Right hindlimb (tissue), 1 donor: ENCODE data around the gene SPN.
"Not testable (repeated sequence)": the region's sequence is repeated elsewhere in the genome, so short reads cannot be mapped to it uniquely, and the experiment has no call there.

ENCODE experiments used
- DNase-seq: peaks from one replicate; pipeline ENCODE4 v3.0.0-alpha.2; 2018

The SPN gene

GRCh38 chr16:29707160-29707559 lies 44.1 kb downstream of the SPN start:
- not testable (repeated sequence) for DNase-seq

GRCh38 chr16:29708917-29709600 lies 46.0 kb downstream of the SPN start:
- DNase-seq = no peak

DNA sequence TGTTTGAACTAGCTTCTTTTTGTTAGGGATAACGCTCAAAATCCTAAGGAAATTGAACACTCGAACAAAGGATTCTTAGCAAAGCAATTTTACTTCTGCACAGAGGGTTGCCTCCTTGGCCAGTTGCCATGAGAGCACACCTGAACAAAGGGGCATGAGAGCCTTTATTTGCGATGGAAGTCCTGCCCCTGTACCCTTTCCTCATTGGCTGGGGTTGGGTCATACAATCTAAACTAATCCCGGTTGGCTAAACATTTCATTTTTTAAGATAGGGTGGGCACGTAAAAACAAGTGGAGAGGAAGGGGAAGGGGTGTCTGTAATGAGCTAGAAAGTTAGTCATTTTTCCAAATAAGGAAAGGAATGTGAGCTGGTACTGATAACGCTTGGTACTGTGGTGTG lies 46.6 kb downstream of the SPN start:
- not testable (repeated sequence) for DNase-seq

DNA sequence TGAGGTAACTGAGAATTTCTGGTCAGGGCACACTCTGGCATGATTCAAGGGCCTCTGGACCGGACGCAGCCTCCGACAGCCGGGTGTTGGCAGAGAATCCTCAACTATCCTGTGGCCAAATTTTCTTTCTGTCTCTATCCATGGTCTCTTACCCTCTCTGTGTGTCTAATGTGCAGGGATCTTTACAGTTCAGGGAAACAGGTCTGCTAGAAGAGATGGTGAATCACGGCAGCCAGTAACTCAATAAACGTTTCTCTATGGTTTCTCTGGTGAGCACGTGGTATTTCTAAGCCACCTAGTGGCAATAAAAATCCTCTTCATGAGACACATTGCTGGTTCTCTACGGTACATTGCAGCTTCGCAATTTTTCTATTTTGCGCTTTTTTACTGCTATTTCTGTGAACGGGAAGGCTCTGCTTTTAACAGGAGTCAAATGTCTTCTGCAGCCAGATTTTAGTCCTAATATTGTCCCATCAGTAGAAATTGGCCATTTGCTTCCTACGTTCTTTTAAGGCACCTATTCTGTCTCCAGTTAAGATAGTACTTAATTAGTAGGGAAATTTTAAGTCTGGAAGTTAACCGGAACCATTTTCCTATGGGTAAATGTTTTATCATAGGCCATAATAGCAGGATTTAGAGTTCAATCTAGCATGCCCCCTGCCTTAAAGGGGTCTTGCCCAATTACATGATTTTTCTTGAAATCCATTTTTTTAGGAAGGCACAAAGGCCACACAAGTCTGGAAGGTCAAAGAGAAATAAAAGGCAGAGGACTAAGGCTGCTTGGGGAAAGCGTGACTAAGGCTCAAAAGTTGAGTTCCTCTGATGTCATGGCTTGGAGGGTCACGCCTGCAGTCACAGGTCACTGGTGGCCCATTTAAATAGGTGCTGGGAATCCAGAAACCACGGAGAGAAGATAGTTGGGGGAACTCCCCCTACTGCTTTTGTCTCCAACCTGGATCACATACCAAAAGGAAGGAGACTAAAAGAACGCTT lies 47.5 kb downstream of the SPN start:
- no peak for DNase-seq

DNA sequence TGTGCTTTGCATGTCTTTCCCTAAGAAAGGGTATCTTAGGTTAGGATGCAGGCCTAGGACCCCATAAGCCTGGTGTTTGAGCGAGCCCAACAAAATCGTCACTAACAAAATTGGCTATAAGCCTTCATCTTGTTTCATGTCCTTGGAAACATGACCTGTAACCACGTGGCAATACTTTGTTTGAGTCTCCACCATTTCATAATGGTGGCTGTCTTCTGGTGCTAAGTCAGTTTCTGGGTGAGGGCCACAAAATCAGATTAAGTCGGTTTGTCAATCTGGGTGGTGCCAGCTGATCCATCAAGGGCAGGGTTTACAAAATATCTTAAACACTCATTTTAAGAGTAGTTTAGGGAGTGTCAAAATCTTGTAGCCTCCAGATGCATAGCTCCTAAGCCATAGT lies 49.8 kb downstream of the SPN start:
- no peak for DNase-seq

DNA sequence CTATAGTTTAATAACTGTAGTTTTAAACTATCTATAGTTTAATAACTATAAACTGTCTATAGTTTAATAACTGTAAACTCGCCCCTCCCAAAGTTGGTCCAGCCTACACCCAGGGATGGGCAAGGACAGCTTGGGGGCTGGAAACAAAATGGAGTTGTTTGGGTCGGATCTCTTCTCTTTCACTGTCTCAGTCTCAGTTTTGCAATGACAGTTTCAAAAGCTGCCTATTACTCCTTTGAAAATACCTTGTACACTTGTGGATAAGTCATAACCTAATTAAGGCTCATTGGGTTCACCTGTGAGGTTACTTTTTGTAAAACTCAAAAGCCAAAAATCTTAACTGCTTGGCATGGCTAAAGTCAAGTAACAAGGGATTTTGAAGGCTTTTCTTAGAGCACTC lies 51.3 kb downstream of the SPN start:
- DNase-seq = no peak

GRCh38 chr16:29714972-29715371 lies 51.9 kb downstream of the SPN start:
- DNase-seq = no peak

DNA sequence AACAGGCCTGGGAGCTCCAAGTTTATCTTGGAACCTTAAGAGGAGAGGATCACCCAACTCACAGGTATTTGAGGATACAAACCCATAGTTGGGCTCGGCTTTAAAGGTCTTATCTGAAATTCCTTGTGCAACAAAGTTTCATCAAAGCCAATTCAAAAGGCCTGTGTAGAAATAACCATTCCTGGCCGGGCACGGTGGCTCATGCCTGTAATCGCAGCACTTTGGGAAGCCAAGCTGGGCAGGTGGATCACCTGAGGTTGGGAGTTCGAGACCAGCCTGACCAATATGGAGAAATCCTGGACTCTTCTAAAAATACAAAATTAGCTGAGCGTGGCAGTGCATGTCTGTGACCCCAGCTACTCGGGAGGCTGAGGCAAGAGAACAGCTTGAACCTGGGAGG lies 54.1 kb downstream of the SPN start:
- DNase-seq = no peak

- no peak for DNase-seq
Measured at GRCh38 chr16:29719063-29719462, 56.0 kb downstream of the SPN start.
